Prostate gland (tissue), 2 donors: Measurements from ENCODE around the gene PACS1. TPM values are rescaled to one million over a fixed set of nuclear protein-coding genes. Genes with fewer than 3 reads are reported as not detected.
"Not testable (repeated sequence)": the region's sequence is repeated elsewhere in the genome, so short reads cannot be mapped to it uniquely, and the experiment has no call there.

Experiments
- DNase-seq: peaks from one replicate; pipeline ENCODE4 v3.0.0-alpha.2; 2019; ENCODE audit warnings: low spot score
- H3K27ac ChIP-seq, 2 donors: fragments of 200-600 bp; sonication (generic); 2 replicates each; pipeline ENCODE4 v1.5.1; 2017 to 2019
- H3K27me3 ChIP-seq: fragments of 200-600 bp; sonication (generic); replicated peaks from 2 replicates; pipeline ENCODE4 v1.5.1; 2019; ENCODE audit not compliant: insufficient read depth
- H3K36me3 ChIP-seq, 2 donors: fragments of 200-600 bp; sonication (generic); 1 replicate in 1 of 2; 2 replicates in 1 of 2; pipeline versions ENCODE4 v1.5.1 to v1.8.1; 2017 to 2019
- H3K4me1 ChIP-seq: fragments of 200-600 bp; sonication (generic); replicated peaks from 2 replicates; pipeline ENCODE4 v1.5.1; 2019
- H3K4me3 ChIP-seq, 2 donors: fragments of 200-600 bp; sonication (generic); 2 replicates each; pipeline ENCODE4 v1.5.1; 2017 to 2019
- H3K9me3 ChIP-seq: fragments of 200-600 bp; sonication (generic); 2 replicates; pipeline ENCODE4 v1.5.1; 2017
- POLR2A ChIP-seq: fragments of 450-650 bp; IDR thresholded peaks from one replicate; pipeline ENCODE4 v1.6.1; 2016; ENCODE audit warnings: antibody characterized with exemption, mild to moderate bottlenecking
- POLR2AphosphoS5 ChIP-seq: sonication (generic); formaldehyde crosslinking; IDR thresholded peaks from one replicate; pipeline ENCODE4 v1.6.1; 2017; ENCODE audit warnings: antibody characterized with exemption
- WGBS: methylation state at CpG from one replicate; pipeline ENCODE4 v1.1.5; 2018; 5-methylcytosine and 5-hydroxymethylcytosine counted together
- intact Hi-C: fragments of 100-400 bp; cut with DNase I; formaldehyde crosslinking; loops from one replicate; pipeline ENCODE4 v1.14.2; 2022
- total RNA-seq, 2 donors: library from RNA; depleted of rRNA; stranded (reverse); fragments of >200 nt; gene quantifications; one replicate each; pipeline ENCODE4 v1.1.0, GENCODE V29; 2016
- TF ChIP-seq, protein P1 (sequence below), 4 experiments: fragments of 200-600 bp in 2 of 4; fragments of 450-650 bp in 2 of 4; sonication (generic) in 2 of 4; IDR thresholded peaks; 1 replicate in 3 of 4; 2 replicates in 1 of 4; pipeline ENCODE4 v1.5.1; 2016 to 2019; ENCODE audit warnings: antibody characterized with exemption in 4 of 4, mild to moderate bottlenecking in 2 of 4, moderate library complexity in 2 of 4

The PACS1 gene
- total RNA-seq, 2 donors from 2014 or later: 51.9 to 107 TPM

DNA sequence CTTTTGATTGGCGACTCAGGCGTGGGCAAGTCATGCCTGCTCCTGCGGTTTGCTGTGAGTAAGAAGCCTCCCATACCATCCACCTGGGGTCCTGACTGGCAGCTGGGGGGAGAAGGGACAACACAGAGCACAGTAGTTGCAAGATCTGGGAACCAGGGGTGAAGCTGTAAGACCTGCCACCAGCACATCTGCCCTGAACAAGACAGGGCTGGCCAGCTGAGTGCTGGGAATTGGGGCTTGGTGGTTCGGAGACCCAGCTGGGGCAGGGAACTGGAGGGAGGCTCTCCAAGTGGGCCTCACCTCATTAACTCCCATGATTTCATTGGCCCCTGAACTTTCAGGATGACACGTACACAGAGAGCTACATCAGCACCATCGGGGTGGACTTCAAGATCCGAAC lies 201.7 kb downstream of the PACS1 start:
- intact Hi-C loops: no loop called here
- H3K36me3 ChIP-seq: peaks cover 15 to 35% of the 10 kb centered on the region in 2 donors
- WGBS: 97% methylated on average over 7 of the region's 7 CpGs

DNA sequence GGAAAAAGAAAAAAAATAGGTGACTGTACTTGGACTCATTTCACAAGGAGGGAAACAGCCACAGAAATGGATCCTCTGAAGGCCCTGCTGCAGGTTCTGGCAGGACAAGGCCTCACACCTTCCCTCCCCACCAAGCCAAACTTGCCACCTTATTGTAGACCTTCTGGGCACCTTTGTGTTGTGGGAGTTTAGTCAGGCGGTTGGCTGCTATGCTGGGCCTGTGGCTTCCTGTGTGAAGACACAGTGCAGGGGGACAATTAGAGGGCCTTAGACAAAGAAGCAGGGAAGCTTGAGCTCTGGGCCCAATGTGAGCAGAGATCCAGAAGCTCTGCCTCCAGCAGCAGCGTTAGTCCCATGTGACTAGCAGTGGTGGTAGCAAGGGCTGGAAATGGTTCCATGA lies 202.5 kb downstream of the PACS1 start:
- H3K27ac ChIP-seq: no peak overlapping the region
- intact Hi-C loops: no loop called here
- H3K4me1 ChIP-seq: peaks cover 5% of the 10 kb centered on the region
- TF ChIP-seq POLR2A (no peak), POLR2AphosphoS5 (no peak)
- TF ChIP-seq, protein P1, sequence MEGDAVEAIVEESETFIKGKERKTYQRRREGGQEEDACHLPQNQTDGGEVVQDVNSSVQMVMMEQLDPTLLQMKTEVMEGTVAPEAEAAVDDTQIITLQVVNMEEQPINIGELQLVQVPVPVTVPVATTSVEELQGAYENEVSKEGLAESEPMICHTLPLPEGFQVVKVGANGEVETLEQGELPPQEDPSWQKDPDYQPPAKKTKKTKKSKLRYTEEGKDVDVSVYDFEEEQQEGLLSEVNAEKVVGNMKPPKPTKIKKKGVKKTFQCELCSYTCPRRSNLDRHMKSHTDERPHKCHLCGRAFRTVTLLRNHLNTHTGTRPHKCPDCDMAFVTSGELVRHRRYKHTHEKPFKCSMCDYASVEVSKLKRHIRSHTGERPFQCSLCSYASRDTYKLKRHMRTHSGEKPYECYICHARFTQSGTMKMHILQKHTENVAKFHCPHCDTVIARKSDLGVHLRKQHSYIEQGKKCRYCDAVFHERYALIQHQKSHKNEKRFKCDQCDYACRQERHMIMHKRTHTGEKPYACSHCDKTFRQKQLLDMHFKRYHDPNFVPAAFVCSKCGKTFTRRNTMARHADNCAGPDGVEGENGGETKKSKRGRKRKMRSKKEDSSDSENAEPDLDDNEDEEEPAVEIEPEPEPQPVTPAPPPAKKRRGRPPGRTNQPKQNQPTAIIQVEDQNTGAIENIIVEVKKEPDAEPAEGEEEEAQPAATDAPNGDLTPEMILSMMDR (IDR thresholded peaks at IDR 0.05): no peak
- no peaks in the 10 kb centered on the region for H3K27me3 ChIP-seq
- DNase-seq: no peak
- WGBS: 86% methylated on average over 2 of the region's 2 CpGs
- H3K9me3 ChIP-seq: no peaks in the 10 kb centered on the region
- H3K4me3 ChIP-seq: no peak overlapping the region
- peaks cover 15 to 35% of the 10 kb centered on the region in 2 donors for H3K36me3 ChIP-seq

More for the DNA sequence above, 201.7 kb downstream of the PACS1 start:
- TF ChIP-seq POLR2AphosphoS5: no peak
- TF ChIP-seq, protein P1 (IDR thresholded peaks at IDR 0.05): no peak
- TF ChIP-seq POLR2A: no peak
- Histone ChIP-seq H3K9me3 (no peaks in the 10 kb centered on the region), H3K27me3 (no peaks in the 10 kb centered on the region), H3K4me3 (no peak overlapping the region), H3K4me1 (peaks cover 6% of the 10 kb centered on the region), H3K27ac (no peak overlapping the region)
- DNase-seq: no peak

DNA sequence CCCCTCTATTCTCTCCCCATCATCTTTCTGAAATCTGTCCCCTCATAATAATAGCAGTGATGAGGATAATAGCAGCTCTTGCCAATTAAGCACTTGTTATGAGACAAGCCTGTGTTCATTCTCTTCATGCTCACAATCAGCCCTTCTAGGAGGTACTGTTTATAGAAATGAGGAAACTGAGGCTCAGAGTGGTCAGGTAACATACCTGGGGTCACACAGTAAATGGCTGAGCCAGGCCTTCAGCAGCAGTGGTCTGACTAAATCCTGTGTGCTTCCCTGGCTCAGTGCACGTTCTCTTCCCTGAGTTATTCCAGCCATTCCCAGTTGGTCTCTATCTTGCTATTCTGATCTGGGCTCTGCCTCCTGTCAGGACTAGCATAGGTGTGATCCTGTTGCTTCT lies 204.1 kb downstream of the PACS1 start:
- H3K9me3 ChIP-seq: no peaks in the 10 kb centered on the region
- WGBS: 31% methylated on average over 1 of the region's 1 CpG
- no peaks in the 10 kb centered on the region for H3K27me3 ChIP-seq
- H3K36me3 ChIP-seq: peaks cover 15 to 35% of the 10 kb centered on the region in 2 donors
- no peak overlapping the region for H3K4me3 ChIP-seq
- H3K4me1 ChIP-seq: peaks cover 7% of the 10 kb centered on the region
- DNase-seq: no peak
- no peak overlapping the region for H3K27ac ChIP-seq
- intact Hi-C loops: no loop called here
- TF ChIP-seq POLR2A (no peak), POLR2AphosphoS5 (no peak)
- TF ChIP-seq, protein P1 (IDR thresholded peaks at IDR 0.05): no peak

DNA sequence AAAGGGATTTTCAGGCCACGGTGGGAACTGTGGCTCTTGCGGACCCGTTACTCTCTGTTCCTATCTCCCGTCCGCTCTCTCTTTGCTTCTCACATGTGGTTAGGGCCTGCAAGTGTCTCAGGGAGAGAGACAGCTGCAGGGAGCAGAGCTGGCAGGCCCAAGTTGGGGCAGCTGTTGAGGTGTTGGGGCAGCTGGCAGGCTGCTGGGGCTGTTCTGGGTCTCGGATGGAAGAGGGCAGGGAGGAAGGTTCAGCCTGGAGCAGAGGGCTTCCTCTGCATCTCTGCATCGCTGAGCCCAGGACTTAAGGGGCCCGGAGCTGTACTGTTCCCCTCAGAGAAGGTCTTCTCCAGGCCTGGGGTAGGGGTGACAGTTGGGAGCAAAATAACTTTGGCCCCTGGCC lies 205.3 kb downstream of the PACS1 start:
- peaks cover 4% of the 10 kb centered on the region for H3K4me1 ChIP-seq
- intact Hi-C loops: no loop called here
- 85% methylated on average over 8 of the region's 8 CpGs for WGBS
- H3K9me3 ChIP-seq: no peaks in the 10 kb centered on the region
- no peak overlapping the region for H3K27ac ChIP-seq
- DNase-seq: no peak
- H3K4me3 ChIP-seq: no peak overlapping the region
- H3K27me3 ChIP-seq: no peaks in the 10 kb centered on the region
- no peak for TF ChIP-seq POLR2A
- H3K36me3 ChIP-seq: peaks cover 15 to 35% of the 10 kb centered on the region in 2 donors

DNA sequence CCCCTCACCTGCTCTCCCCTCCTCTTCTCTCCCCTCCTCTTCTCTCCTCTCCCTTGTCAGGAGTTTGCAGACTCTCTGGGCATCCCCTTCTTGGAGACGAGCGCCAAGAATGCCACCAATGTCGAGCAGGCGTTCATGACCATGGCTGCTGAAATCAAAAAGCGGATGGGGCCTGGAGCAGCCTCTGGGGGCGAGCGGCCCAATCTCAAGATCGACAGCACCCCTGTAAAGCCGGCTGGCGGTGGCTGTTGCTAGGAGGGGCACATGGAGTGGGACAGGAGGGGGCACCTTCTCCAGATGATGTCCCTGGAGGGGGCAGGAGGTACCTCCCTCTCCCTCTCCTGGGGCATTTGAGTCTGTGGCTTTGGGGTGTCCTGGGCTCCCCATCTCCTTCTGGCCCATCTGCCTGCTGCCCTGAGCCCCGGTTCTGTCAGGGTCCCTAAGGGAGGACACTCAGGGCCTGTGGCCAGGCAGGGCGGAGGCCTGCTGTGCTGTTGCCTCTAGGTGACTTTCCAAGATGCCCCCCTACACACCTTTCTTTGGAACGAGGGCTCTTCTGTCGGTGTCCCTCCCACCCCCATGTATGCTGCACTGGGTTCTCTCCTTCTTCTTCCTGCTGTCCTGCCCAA lies 206.0 kb downstream of the PACS1 start:
- Histone ChIP-seq H3K27ac (no peak overlapping the region), H3K9me3 (no peaks in the 10 kb centered on the region), H3K4me1 (peaks cover 4% of the 10 kb centered on the region), H3K4me3 (no peak overlapping the region), H3K36me3 (peaks cover 15 to 35% of the 10 kb centered on the region in 2 donors), H3K27me3 (no peaks in the 10 kb centered on the region)
- DNase-seq: no peak
- TF ChIP-seq POLR2A: no peak
- TF ChIP-seq, protein P1 (IDR thresholded peaks at IDR 0.05): no peak
- no peak for TF ChIP-seq POLR2AphosphoS5
- intact Hi-C loops: no loop called here
- 81% methylated on average over 14 of the region's 14 CpGs for WGBS

DNA sequence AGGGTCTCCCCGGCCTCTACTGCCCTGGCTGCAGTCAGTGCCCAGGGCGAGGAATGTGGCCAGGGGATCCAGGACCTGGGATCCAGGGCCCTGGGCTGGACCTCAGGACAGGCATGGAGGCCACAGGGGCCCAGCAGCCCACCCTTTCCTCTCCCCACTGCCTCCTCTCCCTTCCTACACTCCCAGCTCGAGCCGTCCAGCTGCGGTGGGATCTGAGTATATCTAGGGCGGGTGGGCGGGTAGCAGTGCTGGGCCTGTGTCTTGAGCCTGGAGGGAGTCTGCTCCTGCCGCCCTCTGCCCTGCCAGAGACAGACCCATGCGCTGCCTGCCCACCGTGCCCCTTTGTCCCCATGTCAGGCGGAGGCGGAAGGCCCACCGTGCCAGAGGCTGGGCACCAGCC lies 206.5 kb downstream of the PACS1 start:
- H3K4me3 ChIP-seq, H3K9me3 ChIP-seq, DNase-seq, H3K4me1 ChIP-seq, H3K27ac ChIP-seq, intact Hi-C loops, H3K27me3 ChIP-seq: not testable (repeated sequence)
- WGBS: 74% methylated on average over 13 of the region's 13 CpGs
- peaks cover 15 to 35% of the 10 kb centered on the region in 2 donors for H3K36me3 ChIP-seq

DNA sequence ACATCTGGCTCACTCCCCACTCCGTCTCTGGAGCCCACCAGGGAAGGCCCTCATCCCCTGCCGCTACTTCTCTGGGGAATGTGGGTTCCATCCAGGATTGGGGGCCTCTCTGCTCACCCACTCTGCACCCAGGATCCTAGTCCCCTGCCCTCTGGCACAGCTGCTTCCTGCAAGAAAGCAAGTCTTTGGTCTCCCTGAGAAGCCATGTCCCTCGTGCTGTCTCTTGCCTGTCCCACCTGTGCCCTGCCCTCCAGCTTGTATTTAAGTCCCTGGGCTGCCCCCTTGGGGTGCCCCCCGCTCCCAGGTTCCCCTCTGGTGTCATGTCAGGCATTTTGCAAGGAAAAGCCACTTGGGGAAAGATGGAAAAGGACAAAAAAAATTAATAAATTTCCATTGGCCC lies 207.0 kb downstream of the PACS1 start:
- H3K27ac ChIP-seq, H3K4me3 ChIP-seq, H3K9me3 ChIP-seq, intact Hi-C loops, H3K27me3 ChIP-seq, DNase-seq, H3K4me1 ChIP-seq: not testable (repeated sequence)
- H3K36me3 ChIP-seq: peaks cover 11 to 32% of the 10 kb centered on the region in 2 donors
- 72% methylated on average over 4 of the region's 4 CpGs for WGBS
